Stomach (tissue), 4 donors: ENCODE measurements around the gene GAK.

Source experiments
- EP300 ChIP-seq: sonication (generic); formaldehyde crosslinking; IDR thresholded peaks from one replicate; pipeline ENCODE4 v1.6.1; 2017; ENCODE audit warnings: antibody characterized with exemption
- POLR2AphosphoS5 ChIP-seq, 3 donors: sonication (generic); formaldehyde crosslinking; IDR thresholded peaks; one replicate each; pipeline ENCODE4 v1.6.1; 2016; ENCODE audit warnings: antibody characterized with exemption in 3 of 3
- TF ChIP-seq, protein P1 (sequence below), 7 experiments: fragments of 450-650 bp in 4 of 7; fragments of 200-600 bp in 3 of 7; sonication (generic) in 3 of 7; IDR thresholded peaks; one replicate each; pipeline ENCODE4 v1.5.1; 2016 to 2019; ENCODE audit warnings: antibody characterized with exemption in 7 of 7, control low read depth in 2 of 7, mild to moderate bottlenecking in 1 of 7

- TF ChIP-seq, protein P1, sequence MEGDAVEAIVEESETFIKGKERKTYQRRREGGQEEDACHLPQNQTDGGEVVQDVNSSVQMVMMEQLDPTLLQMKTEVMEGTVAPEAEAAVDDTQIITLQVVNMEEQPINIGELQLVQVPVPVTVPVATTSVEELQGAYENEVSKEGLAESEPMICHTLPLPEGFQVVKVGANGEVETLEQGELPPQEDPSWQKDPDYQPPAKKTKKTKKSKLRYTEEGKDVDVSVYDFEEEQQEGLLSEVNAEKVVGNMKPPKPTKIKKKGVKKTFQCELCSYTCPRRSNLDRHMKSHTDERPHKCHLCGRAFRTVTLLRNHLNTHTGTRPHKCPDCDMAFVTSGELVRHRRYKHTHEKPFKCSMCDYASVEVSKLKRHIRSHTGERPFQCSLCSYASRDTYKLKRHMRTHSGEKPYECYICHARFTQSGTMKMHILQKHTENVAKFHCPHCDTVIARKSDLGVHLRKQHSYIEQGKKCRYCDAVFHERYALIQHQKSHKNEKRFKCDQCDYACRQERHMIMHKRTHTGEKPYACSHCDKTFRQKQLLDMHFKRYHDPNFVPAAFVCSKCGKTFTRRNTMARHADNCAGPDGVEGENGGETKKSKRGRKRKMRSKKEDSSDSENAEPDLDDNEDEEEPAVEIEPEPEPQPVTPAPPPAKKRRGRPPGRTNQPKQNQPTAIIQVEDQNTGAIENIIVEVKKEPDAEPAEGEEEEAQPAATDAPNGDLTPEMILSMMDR (IDR thresholded peaks at IDR 0.05): no peak
- TF ChIP-seq POLR2AphosphoS5 (IDR thresholded peaks at IDR 0.05) (no peak), EP300 (no peak)
Measured at GRCh38 chr4:915595-915994, 16.5 kb downstream of the GAK start.
